Ovary (tissue), 3 donors: Measurements from ENCODE around the gene SIL1.

Source experiments
- EP300 ChIP-seq: sonication (generic); formaldehyde crosslinking; IDR thresholded peaks from one replicate; pipeline ENCODE4 v1.6.1; 2017; ENCODE audit warnings: antibody characterized with exemption
- POLR2A ChIP-seq: fragments of 450-650 bp; IDR thresholded peaks from one replicate; pipeline ENCODE4 v1.6.1; 2017; ENCODE audit warnings: antibody characterized with exemption, mild to moderate bottlenecking, moderate library complexity
- TF ChIP-seq, protein P1 (sequence below), 3 donors: fragments of 450-650 bp in 2 of 3; fragments of 200-600 bp in 1 of 3; IDR thresholded peaks; one replicate each; pipeline versions ENCODE4 v1.5.1 to v1.8.0; 2016 to 2022; ENCODE audit warnings: antibody characterized with exemption in 3 of 3, mild to moderate bottlenecking in 1 of 3
- donor health status: DM: no; HTN: no; CAD: no.

DNA sequence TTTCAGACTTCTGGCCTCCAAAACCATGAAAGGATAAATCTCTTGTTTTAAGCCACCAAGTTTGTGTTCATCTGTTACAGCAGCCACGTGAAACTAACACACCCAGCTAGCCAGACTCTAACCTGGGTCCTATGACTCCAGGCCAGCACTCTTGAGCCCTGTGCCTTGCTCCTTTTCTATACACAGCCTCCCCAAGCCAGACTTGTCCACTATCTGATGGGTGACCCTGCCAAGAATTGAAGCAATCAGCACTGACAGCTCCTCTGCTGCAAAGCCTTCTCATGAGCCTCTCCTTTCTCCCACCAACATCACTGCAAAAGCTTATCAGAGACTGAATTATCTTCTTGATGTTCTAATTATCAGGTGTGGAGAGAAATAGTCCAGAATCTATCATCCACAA is 41.4 kb downstream of the SIL1 start:
- TF ChIP-seq, protein P1, sequence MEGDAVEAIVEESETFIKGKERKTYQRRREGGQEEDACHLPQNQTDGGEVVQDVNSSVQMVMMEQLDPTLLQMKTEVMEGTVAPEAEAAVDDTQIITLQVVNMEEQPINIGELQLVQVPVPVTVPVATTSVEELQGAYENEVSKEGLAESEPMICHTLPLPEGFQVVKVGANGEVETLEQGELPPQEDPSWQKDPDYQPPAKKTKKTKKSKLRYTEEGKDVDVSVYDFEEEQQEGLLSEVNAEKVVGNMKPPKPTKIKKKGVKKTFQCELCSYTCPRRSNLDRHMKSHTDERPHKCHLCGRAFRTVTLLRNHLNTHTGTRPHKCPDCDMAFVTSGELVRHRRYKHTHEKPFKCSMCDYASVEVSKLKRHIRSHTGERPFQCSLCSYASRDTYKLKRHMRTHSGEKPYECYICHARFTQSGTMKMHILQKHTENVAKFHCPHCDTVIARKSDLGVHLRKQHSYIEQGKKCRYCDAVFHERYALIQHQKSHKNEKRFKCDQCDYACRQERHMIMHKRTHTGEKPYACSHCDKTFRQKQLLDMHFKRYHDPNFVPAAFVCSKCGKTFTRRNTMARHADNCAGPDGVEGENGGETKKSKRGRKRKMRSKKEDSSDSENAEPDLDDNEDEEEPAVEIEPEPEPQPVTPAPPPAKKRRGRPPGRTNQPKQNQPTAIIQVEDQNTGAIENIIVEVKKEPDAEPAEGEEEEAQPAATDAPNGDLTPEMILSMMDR (IDR thresholded peaks at IDR 0.05), result no peak
- TF ChIP-seq POLR2A, result no peak
- TF ChIP-seq EP300, result no peak
